Neural cell (in vitro differentiated cells): ENCODE data around the gene FCRL1.

Experiments used
- CTCF ChIP-seq: fragments of 450-650 bp; IDR thresholded peaks from 2 replicates; pipeline ENCODE4 v1.5.1; 2014; ENCODE audit warnings: antibody characterized with exemption, mild to moderate bottlenecking, moderate library complexity; ENCODE audit not compliant: poor library complexity, severe bottlenecking
- EZH2 ChIP-seq: fragments of 200-600, 300-800 bp; shearing (Covaris generic), sonication (generic); IDR thresholded peaks from 2 replicates; pipeline ENCODE4 v1.6.1; 2014; ENCODE audit warnings: antibody characterized with exemption, low read length, borderline replicate concordance, mild to moderate bottlenecking; ENCODE audit not compliant: insufficient read depth, poor library complexity, severe bottlenecking
- MXI1 ChIP-seq: fragments of 450-650 bp; conservative IDR thresholded peaks from 2 replicates; pipeline ENCODE4 v1.6.1; 2014; ENCODE audit warnings: antibody characterized with exemption, mild to moderate bottlenecking; ENCODE audit not compliant: poor library complexity, severe bottlenecking
- POLR2AphosphoS5 ChIP-seq: IDR thresholded peaks from 2 replicates; pipeline ENCODE4 v1.6.1; 2012
- RAD21 ChIP-seq: fragments of 450-650 bp; conservative IDR thresholded peaks from 2 replicates; pipeline ENCODE4 v1.6.1; 2014; ENCODE audit warnings: antibody characterized with exemption, mild to moderate bottlenecking, moderate library complexity
- REST ChIP-seq: IDR thresholded peaks from 2 replicates; pipeline ENCODE4 v1.6.1; 2012; ENCODE audit warnings: borderline replicate concordance
- TAF1 ChIP-seq: IDR thresholded peaks from 2 replicates; pipeline ENCODE4 v1.6.1; 2012; ENCODE audit warnings: low read depth

- TF ChIP-seq TAF1 (no peak), POLR2AphosphoS5 (no peak), CTCF (no peak), EZH2 (no peak), MXI1 (no peak), RAD21 (no peak), REST (no peak)
Measured at GRCh38 chr1:157819215-157819614, 705 bp downstream of the FCRL1 start.
